NCI-H1417 (cell line): Measurements from ENCODE around the gene HBD.
"Not testable (repeated sequence)": the region's sequence is repeated elsewhere in the genome, so short reads cannot be mapped to it uniquely, and the experiment has no call there.

Experiments used
- DNase-seq, 3 experiments: peaks; one replicate each; lab custom pipeline; 2025; lab: John Stamatoyannopoulos, UW

The HBD gene

DNA sequence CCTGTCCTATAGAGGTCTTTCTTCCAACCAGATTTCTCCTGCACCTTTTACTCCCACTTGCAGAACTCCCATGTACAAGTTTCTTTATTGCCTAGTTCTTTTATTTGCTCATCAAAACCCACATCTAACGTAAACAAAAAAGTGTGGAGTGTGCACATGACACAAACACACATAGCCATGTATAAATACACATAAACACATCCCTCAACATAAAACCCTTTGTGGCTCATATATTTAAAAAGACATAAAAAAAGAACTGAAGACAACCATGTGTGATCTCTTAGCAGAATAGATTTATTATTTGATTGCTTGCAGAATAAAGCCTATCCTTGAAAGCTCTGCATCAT is 18.6 kb upstream of the HBD start:
- DNase-seq, result no peak

- no peak for DNase-seq
Measured at GRCh38 chr11:5252192-5252918, 18.1 kb upstream of the HBD start.

DNA sequence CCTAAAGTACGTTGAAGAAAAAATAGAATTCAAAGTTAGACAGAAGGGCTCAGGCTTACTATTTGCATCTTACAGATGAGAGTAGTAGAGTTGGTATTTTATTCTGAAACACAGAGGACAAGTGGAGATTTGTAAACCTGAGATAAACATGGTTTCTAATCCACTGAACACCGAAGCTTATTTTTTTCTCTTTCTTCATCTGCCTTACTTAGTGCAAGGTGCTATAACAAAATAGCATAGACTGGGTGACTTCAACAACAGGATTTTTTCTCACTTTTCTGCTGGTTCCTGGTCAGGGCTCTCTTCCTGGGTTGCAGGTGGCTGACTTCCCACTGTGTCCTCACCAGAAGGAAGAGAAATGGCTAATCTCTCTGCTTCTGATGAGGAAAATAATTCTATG is 17.5 kb upstream of the HBD start:
- DNase-seq, result no peak

DNA sequence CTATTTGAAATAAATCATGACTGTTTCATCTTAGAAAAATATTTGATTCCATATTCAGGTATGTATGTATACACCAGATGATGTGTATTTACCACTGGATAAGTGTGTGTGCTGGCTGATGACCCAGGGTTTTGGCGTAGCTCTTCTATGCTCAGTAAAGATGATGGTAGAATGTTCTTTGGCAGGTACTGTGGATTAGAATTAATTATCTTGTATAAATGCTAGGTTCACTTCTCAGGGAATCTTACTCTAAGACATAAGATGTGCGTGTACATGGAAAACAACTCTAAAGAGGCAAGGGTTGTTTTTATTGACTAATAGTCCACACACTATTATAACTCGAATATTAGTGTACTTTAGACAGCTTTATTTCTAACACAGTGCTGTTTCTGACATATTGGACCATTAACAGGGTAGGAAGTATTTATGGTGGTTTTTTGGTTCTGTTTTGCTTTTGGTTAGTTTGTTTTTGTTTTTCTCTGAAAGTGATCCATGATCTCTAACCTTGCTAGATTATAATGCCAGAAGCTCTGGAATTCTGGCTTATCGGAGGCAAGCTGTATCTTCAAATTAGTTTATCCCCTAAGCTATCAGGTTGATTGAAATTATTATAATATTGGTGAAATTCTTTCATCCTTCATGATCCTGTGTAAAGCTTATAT is 16.4 kb upstream of the HBD start:
- DNase-seq, result no peak

DNA sequence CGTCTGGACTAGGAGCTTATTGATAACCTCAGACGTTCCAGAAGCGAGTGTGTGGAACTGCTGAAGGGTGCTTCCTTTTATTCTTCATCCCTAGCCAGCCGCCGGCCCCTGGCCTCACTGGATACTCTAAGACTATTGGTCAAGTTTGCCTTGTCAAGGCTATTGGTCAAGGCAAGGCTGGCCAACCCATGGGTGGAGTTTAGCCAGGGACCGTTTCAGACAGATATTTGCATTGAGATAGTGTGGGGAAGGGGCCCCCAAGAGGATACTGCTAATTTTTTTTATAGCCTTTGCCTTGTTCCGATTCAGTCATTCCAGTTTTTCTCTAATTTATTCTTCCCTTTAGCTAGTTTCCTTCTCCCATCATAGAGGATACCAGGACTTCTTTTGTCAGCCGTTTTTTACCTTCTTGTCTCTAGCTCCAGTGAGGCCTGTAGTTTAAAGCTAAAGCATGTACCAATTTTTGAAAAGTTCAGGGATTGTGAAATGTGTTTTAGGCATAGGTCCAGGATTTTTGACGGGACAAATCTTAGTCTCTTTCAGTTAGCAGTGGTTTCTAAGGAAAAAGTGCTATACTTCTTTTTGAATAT is 15.6 kb upstream of the HBD start, which contains the start of gene HBG1:
HBG1 (minus strand) TSS at position 51 of the 590 bp plus-strand sequence. CDS start 53 bp downstream, outside the sequence.
- not testable (repeated sequence) for DNase-seq

DNA sequence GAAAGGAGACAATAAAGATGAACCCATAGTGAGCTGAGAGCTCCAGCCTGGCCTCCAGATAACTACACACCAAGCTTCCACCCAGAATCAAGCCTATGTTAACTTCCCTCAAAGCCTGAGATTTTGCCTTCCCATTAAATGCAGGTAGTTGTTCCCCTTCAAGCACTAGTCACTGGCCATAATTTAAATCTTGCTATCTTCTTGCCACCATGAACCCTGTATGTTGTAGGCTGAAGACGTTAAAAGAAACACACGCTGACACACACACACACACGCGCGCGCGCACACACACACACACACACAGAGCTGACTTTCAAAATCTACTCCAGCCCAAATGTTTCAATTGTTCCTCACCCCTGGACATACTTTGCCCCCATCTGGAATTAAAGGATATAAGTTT is 14.2 kb upstream of the HBD start:
- DNase-seq, result not testable (repeated sequence)

GRCh38 chr11:5247472-5248192 is 13.3 kb upstream of the HBD start:
- DNase-seq, result no peak

DNA sequence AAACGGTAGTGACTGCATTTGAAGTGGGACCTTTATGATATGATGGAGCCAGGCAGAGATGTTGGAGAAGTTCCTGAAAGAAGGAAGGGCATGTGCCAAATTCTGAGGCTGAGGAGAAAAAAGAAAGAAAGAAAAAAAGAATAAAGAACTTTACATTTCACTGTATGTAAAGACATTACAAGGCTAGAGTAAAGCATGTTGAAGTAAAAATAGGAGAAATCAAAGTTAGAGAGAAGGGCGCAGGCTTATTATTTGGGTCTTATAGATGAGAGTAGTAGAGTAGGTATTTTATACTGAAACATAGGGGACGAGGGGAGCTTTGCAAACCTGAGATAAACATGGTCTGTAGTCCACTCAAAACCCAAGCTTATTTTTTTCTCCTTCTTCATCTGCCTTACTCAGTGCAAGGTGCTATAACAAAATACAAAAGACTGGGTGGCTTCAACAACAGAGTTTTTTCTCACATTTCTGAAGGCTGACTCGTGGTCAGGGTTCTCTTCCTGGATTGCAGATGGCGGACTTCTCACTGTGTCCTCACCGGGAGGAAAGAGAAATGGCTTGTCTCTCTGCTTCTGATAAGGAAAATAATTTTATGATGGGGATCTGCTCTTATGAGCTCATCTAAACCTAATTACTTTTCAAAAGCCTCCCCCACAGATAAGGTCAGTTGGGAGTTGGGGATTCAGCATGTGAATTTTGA is 12.6 kb upstream of the HBD start:
- no peak for DNase-seq

DNA sequence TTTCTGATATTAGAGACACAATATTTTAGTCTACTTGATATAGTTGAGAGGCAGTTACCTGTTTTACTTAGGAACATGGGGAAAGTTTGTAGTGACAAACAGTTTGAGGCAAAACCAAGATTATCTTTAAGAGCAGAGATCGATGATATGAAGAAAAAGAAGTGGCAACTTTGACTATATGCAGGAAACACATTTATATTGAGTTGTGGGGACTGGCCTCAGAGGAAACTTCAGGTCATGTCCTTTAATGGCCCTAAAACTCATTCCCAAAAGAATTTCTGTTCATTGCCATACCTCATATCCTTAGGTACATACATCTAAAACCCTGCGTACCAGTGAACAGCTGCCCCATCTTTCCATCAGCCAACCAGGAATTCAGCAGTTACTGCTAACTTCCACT is 10.9 kb upstream of the HBD start:
- no peak for DNase-seq

DNA sequence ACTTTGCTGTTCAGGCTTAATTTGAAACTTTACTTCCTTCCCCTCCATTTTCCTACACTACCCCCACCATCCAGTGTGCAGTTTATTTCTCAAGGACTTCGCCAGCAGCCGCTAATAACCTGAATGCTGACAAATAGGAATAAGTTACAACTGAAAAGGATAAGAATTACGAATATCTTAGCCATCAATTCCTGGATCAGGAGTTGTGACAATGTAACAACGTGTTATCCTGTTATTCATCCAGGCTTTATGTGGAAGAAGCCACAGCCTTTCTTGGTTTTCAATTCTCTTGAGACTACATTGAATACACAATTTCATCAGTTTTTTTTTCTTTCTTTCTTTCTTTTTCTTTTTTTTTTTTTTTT is 9.5 kb upstream of the HBD start:
- DNase-seq, result no peak

- no peak for DNase-seq
Measured at GRCh38 chr11:5242933-5243815, 8.9 kb upstream of the HBD start.

DNA sequence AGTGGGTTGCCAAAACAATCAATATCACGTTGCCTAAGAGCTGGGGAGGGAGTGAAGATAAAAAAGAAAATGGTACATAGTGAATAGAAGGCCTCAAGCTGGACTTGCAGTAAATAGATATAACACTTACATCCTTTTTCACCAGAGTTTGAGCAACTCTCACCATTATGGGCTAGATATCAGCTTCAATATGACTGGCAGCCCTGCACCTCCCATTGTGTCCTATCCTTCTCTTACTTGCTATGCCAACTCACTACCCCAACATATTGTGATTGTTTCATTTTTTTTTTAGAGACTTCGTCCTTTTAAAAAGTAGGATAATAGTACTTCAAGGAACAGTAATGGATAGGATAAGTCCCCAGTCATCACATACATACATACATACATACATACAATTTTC is 7.9 kb upstream of the HBD start:
- DNase-seq, result no peak

DNA sequence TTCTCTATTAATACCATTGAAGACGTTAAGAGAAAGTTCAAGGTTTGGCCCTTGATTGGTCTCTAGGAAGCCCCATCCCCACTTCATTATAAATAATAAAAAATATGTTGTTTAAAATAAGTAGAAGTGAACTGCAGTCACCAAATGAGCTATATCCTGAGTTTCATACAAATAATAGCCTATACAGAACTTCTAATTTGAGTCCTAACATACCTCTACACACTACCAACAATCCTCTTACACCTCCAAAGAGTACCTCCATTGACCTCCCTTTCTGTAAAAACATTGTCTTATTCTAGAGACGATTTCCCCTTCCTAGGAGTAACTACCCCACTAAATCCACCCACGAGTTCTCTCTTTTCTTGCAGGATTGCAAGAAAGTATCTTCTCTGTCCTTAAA is 7.2 kb upstream of the HBD start:
- no peak for DNase-seq

DNA sequence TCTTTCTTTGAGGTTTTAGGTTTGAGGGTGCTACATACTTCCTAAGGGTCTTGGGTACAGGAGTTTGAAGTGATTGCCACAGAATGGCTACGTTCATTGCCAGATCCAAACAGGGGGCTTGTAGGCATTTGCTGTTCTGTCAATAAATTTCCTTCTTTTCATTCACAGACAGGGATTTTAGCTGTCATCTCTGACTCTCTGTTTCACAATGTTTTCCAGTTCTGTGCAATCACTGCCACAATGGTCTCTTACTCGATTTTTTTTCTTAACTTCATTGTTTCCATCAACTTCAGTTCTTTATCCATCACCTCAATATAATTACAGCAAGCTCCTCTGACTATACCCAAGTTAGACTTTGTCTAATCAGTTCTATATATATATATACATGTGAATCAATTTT is 6.2 kb upstream of the HBD start:
- no peak for DNase-seq

DNA sequence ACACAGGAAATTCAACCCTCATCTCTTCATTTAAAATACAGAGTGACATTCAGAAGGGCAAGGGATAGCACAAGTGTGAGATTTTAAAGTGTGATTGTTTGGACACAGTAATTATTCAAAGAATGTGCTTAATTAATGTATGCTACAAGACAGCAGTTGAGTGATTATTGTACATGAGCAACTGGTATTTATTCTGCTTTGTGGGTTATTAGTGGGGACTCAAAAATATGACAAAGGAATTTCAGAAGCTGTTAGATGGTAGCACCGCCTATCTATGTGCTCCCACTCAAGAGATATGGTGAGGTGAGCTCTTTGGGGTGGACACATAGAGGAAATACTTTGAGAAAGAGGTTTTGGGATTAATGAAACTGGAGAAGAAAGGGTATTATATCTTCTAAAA is 5.8 kb upstream of the HBD start:
- DNase-seq, result no peak

DNA sequence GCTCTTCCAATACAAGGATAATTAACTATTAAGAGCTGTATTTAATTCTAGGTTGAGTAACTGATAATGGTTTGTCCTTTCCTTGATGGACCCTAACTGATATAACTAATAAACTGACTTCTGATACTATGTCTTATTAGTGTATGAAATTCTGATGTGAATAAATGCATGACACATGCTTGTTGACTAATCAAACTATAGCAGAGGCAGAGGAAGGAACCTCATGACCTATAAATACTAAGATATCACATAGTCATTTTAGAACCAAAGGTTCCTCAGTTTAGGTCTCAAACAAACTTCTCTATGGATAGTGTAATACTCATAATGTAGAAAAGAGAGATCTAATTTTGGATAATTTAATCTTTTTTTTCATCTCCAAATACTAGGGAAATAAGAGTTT is 4.8 kb upstream of the HBD start:
- no peak for DNase-seq

DNA sequence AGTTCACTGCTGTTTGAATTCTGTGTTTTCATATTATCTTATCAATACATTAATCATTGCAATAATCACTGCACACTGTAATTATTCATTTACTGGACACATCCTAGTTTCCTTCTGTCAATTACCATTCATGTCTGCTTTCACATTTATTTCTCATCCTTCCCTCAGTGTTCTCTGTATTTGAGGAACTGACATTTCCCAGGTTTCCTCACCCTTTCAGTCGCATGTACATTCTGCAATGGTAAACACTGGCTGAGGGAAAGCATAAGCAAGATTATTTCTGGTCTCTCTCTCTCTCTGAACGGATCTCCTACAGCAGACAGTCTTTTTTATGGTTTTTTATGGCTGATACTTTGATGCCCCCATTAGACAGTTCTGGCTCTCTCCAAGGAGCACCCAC is 4.2 kb upstream of the HBD start:
- no peak for DNase-seq

DNA sequence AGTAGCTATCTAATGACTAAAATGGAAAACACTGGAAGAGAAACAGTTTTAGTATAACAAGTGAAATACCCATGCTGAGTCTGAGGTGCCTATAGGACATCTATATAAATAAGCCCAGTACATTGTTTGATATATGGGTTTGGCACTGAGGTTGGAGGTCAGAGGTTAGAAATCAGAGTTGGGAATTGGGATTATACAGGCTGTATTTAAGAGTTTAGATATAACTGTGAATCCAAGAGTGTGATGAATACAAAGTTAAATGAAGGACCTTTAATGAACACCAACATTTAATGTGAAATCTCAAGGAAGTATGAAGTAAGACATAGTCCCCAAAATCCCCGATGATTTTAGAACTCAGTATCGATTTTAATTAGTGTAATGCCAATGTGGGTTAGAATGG is 3.1 kb upstream of the HBD start:
- DNase-seq, result no peak

GRCh38 chr11:5235364-5236095 is 1.2 kb upstream of the HBD start:
- no peak for DNase-seq

GRCh38 chr11:5233307-5233706 is 976 bp downstream of the HBD start:
- no peak for DNase-seq

GRCh38 chr11:5232821-5233220 is 1.5 kb downstream of the HBD start:
- DNase-seq, result no peak
